NB4 (cell line): Measurements from ENCODE around the gene NTSR1.

Source experiments
- DNase-seq: peaks from one replicate; pipeline ENCODE4 v3.0.0; 2010; ENCODE audit warnings: low read depth
- H3K4me3 ChIP-seq: one replicate; pipeline ENCODE4 v1.5.1; 2011; ENCODE audit warnings: mild to moderate bottlenecking, low read depth, low read length, moderate library complexity
- MAX ChIP-seq: IDR thresholded peaks from 2 replicates; pipeline ENCODE4 v1.6.1; 2011; ENCODE audit warnings: low read depth, low read length
- MYC ChIP-seq: IDR thresholded peaks from 2 replicates; pipeline ENCODE4 v1.6.1; 2011; ENCODE audit warnings: low read depth, low read length
- POLR2A ChIP-seq: IDR thresholded peaks from 2 replicates; pipeline ENCODE4 v1.6.1; 2011; ENCODE audit warnings: mild to moderate bottlenecking; ENCODE audit not compliant: insufficient read length; ENCODE audit errors: extremely low read depth
- TF ChIP-seq, protein P1 (sequence below): IDR thresholded peaks from one replicate; pipeline ENCODE4 v1.5.1; 2012; ENCODE audit warnings: low read depth, low read length

NTSR1 gene

DNA sequence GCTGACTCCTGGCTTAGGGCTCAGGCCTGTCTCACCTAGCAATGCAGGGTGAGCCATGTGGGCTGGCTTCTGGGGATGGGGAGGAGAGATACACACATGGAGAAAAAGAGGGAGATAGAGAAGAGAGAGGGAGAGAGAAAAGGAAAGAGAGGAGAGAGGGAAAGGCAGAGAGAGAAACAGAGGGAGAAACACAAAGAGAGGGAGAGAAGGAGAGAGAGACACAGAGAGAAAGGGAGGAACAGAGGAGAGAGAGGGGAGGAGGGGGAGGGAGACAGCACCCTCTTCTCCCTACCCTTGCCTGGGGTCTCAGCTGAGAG lies 24.8 kb downstream of the NTSR1 start:
- TF ChIP-seq MYC (no peak), POLR2A (no peak), MAX (no peak)
- TF ChIP-seq, protein P1, sequence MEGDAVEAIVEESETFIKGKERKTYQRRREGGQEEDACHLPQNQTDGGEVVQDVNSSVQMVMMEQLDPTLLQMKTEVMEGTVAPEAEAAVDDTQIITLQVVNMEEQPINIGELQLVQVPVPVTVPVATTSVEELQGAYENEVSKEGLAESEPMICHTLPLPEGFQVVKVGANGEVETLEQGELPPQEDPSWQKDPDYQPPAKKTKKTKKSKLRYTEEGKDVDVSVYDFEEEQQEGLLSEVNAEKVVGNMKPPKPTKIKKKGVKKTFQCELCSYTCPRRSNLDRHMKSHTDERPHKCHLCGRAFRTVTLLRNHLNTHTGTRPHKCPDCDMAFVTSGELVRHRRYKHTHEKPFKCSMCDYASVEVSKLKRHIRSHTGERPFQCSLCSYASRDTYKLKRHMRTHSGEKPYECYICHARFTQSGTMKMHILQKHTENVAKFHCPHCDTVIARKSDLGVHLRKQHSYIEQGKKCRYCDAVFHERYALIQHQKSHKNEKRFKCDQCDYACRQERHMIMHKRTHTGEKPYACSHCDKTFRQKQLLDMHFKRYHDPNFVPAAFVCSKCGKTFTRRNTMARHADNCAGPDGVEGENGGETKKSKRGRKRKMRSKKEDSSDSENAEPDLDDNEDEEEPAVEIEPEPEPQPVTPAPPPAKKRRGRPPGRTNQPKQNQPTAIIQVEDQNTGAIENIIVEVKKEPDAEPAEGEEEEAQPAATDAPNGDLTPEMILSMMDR, result no peak
- DNase-seq, result no peak
- no peak overlapping the region for H3K4me3 ChIP-seq

DNA sequence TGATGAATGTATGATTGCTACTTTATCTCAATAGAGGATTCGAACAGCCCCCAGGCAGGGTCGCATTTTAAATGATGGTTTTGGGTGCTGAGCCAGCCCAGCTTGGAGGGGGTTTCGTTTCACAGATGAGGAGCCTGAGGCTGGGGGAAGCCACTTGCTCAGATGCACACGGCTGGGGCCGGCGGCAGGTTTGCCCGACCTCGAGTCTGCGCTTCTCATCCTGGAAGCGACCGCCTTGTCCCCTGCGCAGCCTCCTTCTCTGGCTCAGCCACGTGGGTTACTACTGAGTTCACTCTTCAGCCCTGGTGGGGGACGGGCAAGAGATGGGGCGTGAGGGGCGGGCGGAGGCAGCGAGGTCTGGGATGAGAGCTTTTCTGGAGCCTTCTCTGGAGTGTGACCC lies 25.3 kb downstream of the NTSR1 start:
- TF ChIP-seq MYC (no peak), POLR2A (no peak), MAX (no peak)
- TF ChIP-seq, protein P1, result no peak
- no peak overlapping the region for H3K4me3 ChIP-seq
- DNase-seq, result no peak

- peak; percentile 53 for DNase-seq
- TF ChIP-seq MAX, result peak; percentile 62; the same call in 1 of the 2 replicates
- no peak for TF ChIP-seq POLR2A
- H3K4me3 ChIP-seq, result peak overlapping the region; percentile 41
Measured at GRCh38 chr20:62734326-62734725, 25.7 kb downstream of the NTSR1 start.

- peak; percentile 90 for DNase-seq
- TF ChIP-seq MYC (0 out of 2 replicates have a peak, but pooled peaks have one; percentile 24), POLR2A (no peak)
- peak overlapping the region; percentile 41 for H3K4me3 ChIP-seq
Measured at GRCh38 chr20:62734881-62735280, 26.2 kb downstream of the NTSR1 start.

DNA sequence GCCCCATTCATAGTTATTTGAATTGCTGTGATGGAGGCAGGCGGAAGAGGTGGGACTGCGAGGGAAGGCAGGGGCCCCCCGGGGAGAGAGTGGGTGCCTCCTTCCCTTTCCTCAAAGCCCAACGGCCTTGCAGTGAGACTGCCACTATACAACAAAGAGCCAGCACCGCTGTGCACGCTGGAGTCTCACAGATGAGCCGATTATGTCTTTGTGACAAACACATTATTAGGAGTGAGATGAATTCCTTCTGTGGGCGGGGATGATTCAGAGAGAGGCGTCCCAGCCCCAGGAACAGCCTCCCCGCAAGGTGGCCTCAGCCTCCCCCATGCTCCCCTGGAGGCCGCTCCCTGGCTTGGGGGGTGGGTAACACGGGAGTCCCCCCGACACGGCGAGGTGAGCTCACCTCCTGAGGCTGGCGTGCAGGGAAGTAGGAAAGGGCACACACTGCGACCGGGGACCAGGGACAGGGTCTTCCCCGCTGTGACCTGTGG lies 26.7 kb downstream of the NTSR1 start:
- peak overlapping the region; percentile 41 for H3K4me3 ChIP-seq
- TF ChIP-seq MAX (peak; percentile 20; the same call in 1 of the 2 replicates), MYC (peak; percentile 33; the same call in 1 of the 2 replicates), POLR2A (peak; percentile 57)
- TF ChIP-seq, protein P1, result no peak
- DNase-seq, result peak; percentile 93

DNA sequence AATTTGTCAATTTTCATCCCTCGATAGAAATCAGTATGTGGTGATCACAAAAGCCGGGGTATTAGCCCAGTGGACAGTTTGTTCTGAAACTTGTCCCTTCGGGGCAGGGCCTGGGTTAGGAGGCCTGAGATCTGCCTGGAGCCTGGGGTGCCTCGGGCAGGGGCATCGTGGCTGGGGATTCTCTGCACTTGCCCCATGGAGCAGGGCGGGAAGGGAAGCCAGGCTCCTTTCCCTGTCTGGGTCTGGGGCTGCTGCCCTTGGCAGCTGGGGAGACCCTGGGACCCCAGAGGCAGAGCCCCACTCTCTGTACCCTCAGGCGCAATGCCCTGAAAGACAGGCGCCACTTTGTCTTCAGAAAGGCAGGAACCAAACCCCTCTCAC lies 27.4 kb downstream of the NTSR1 start:
- TF ChIP-seq POLR2A, result no peak
- TF ChIP-seq, protein P1, result no peak
- TF ChIP-seq MYC, result no peak
- TF ChIP-seq MAX, result no peak
- no peak overlapping the region for H3K4me3 ChIP-seq
- no peak for DNase-seq

DNA sequence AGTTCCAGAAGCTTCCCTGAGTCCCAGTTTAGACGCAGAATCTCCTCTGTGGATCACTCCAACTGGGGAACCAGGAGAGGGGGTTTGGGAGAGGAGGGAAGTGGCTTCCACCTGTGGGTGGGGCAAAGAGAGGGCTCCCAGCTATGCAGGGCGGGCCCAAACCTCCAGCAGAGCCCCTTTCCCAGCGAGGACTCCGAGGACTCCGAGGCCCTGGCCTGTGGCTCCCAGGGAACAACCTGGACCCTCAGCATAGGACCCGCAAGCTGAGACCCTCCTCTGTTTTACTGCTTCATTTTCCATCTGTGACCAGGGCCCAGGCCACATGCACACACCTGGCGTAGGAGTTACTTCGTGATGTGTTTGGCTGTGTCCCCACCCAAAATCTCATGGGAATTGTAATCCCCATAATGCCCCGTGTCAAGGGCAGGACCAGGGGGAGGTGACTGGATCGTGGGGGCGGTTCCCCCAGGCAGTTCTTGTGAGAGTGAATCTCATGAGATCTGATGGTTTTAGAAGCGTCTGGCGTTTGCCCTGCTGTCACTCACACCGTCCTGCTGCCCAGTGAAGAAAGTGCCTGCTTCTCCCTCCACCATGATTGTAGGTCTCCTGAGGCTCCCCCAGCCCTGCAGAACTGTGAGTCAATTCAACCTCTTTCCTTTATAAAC lies 27.9 kb downstream of the NTSR1 start:
- peak overlapping the region; percentile 19 for H3K4me3 ChIP-seq
- TF ChIP-seq MYC, result no peak
- 0 out of 2 replicates have a peak, but pooled peaks have one; percentile 12 for TF ChIP-seq MAX
- peak; percentile 83 for DNase-seq
